Measurements from ENCODE around the gene FBL.
A peak's percentile ranks its signal among the peaks of the same experiment; 100 is the strongest.

Gene FBL

GRCh38 chr19:39843919-39844793 is 2.0 kb downstream of the FBL start:
- H3K4me3 ChIP-seq (ENCODE audit: low read depth, low read length) = no peak overlapping the region

GRCh38 chr19:39842693-39843435 is 3.3 kb downstream of the FBL start:
- no peak overlapping the region for H3K4me3 ChIP-seq (ENCODE audit: low read depth, low read length)

- H3K4me3 ChIP-seq (ENCODE audit: low read depth, low read length) = no peak overlapping the region
Measured at GRCh38 chr19:39841041-39841440, 5.1 kb downstream of the FBL start.

GRCh38 chr19:39840492-39840891 is 5.7 kb downstream of the FBL start:
- no peak overlapping the region for H3K4me3 ChIP-seq (ENCODE audit: low read depth, low read length)

GRCh38 chr19:39839678-39840327 is 6.4 kb downstream of the FBL start:
- no peak overlapping the region for H3K4me3 ChIP-seq (ENCODE audit: low read depth, low read length)

GRCh38 chr19:39838569-39838968 is 7.6 kb downstream of the FBL start:
- no peak overlapping the region for H3K4me3 ChIP-seq (ENCODE audit: low read depth, low read length)

DNA sequence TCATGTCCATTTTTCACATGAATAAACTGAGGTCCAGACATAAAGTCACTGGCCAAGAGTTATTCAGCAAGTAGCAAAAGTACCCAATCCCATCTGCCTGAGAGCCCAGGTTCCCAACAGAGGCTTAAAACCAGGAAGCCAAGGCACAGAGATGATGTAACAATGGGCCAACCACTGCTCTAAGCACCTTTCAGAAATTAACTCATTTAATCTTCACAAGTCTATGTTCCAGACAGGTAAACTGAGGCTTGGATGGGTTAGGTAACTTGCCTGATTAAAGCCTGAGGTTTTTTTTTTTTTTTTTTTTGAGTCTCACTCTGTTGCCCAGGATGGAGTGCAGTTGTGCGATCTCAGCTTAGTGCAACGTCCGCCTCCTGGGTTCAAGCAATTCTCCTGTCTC is 8.2 kb downstream of the FBL start:
- no peak overlapping the region for H3K4me3 ChIP-seq (ENCODE audit: low read depth, low read length)

DNA sequence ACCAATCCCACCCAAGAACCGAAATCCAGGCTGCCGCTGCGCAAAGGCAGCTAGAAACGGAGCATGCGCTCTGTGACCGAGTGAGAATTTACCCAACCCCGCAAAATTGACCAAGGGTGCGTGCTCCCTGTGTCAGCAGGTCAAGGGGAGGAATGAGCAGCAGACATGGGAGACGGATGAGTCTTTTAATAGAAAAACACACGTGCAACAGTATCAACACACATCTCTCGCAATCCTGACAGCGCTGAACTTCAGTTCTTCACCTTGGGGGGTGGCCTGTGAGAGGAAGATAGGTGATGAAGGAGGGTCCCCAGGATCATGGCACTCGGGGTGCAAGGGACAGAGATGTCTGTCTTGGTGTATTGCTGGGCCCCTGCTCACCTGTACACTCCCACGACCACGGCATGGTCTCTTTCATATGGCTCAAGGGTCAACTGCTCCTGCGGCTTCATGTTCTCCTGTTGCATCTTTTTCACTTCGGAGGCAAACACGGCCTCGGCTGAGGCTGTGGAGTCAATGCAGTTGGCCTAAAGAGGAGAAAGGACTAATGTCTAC is 11.8 kb downstream of the FBL start:
- no peak overlapping the region for H3K4me3 ChIP-seq (ENCODE audit: low read depth, low read length)

GRCh38 chr19:39833464-39834286 is 12.5 kb downstream of the FBL start, which contains the start of gene DYRK1B:
DYRK1B (minus strand) TSS chr19:39834162; CDS start chr19:39831867, 2,295 bp downstream.
- peak within 1 kb of the TSS; percentile 85 for H3K4me3 ChIP-seq (ENCODE audit: low read depth, low read length)

GRCh38 chr19:39833160-39833463 is 13.1 kb downstream of the FBL start:
- peak overlapping the region; percentile 85 for H3K4me3 ChIP-seq (ENCODE audit: low read depth, low read length)

DNA sequence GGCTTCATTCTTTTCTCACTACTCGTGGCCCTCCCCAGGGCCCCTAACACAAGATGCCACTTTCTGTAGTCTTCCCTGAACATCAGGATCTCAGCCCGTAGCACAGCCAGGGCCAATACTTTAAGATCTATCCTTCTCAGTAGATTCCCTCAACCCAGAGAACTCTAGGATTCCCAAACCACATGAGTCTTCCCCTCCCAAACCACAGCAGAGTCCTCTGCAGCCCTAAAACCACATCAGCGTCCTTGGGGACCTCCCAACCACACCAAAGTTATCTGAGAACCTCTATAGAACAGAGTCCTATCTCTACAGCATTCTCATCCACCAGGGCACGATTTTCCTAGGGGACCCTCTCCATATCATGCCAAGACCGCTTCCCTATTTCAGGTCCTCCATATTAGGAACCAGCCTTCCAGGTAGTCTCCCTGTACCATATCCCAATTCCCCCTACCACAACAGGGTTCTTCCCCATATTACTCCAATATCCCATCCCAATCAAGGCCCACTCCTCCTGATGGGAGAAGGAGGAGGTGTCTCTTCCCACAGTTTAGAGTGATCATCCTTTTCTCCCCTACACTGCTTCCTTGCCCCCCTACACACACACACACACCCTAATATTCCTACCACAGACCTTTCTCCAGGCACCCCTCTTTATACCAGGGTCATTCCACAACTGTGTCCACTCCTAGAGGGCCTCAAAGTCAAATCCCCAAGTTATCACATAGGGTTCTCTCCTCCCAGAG is 13.7 kb downstream of the FBL start:
- H3K4me3 ChIP-seq (ENCODE audit: low read depth, low read length) = peak overlapping the region; percentile 85

GRCh38 chr19:39831679-39832078 is 14.5 kb downstream of the FBL start:
- no peak overlapping the region for H3K4me3 ChIP-seq (ENCODE audit: low read depth, low read length)

- H3K4me3 ChIP-seq (ENCODE audit: low read depth, low read length) = no peak overlapping the region
Measured at GRCh38 chr19:39830847-39831246, 15.3 kb downstream of the FBL start.

DNA sequence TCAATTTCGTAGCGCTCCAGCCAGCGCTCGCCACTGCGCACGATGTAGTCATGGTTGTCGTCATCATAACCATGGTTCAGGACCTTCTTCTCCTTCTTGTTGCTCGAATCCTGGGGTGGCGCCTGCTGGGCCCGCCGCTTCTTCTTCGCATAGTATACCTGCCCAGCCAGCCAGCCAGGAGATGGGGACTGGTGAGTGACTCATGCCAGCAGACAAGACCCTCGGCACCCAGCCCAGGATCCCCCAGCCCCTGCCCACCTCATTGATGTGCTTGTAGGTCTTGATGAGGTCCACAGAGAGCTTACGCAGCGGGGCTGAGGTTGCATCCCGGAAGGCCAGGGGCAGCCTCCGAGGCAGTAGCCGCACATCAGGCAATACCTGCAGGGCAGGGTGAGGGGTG is 15.8 kb downstream of the FBL start:
- no peak overlapping the region for H3K4me3 ChIP-seq (ENCODE audit: low read depth, low read length)

DNA sequence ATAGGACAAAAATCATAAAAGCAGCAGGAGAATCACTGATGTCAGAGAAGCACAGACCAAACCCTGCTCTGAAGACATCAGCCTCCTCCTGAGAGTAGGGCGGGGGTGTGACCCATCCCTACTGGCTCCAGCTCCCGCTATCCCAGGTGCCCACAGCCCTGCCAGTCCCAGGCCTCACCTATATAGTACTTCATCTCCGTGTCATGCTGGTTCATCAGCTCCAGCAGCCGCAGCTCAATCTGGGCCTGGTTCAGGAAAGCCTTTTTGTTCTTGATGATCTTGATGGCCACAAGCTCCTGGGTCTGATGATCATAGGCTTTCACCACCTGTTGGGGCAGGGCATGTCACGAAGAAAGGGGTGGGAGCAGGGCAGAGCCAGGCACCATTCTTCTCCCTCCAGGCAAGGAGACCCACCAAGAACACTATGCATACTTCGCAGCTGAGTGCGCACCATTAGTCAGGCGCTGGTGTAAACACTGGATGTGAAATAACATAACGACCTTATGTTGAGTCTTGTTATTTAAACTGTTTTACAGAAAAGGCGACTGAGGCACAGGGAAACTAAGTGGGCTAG is 16.4 kb downstream of the FBL start:
- no peak overlapping the region for H3K4me3 ChIP-seq (ENCODE audit: low read depth, low read length)

DNA sequence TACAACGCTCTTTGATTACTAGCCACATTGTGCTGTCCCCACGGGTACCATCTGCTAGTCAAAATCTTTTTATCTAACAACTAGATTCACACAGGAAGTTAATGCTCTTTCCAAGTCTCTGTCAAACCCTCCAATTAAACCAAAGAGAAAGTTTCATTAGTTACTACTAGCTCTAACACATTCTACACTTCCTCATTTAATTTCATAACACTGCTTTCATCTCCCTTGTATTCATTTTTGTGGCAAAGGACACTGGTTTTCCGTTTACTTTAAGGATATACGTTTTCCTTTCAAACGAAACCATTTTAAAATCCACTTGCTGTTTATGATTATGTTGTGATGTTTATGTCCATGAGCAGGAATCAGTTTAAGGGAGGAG is 17.5 kb downstream of the FBL start:
- no peak overlapping the region for H3K4me3 ChIP-seq (ENCODE audit: low read depth, low read length)

GRCh38 chr19:39828015-39828653 is 18.0 kb downstream of the FBL start:
- H3K4me3 ChIP-seq (ENCODE audit: low read depth, low read length) = no peak overlapping the region

DNA sequence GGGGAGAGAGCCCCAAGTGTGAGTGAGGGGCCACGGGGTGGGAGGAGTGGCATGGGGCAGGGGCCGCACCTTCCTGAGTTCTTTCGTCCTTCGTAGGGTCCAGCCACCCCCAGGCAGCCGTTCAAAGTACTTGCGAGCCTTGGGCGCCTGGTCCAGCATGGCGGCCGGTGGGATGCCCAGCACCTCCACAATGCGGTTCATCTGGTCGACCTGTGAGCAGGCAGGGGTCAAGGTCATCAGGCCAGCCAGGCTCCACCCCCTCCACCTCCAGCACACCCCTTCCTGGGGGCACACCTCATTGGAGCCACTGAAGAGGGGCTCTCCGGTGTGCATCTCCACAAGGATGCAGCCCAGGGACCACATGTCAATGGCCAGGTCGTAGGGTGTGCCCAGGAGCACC is 19.0 kb downstream of the FBL start:
- no peak overlapping the region for H3K4me3 ChIP-seq (ENCODE audit: low read depth, low read length)

- no peak overlapping the region for H3K4me3 ChIP-seq (ENCODE audit: low read depth, low read length)
Measured at GRCh38 chr19:39826311-39826945, 19.8 kb downstream of the FBL start.
